A673 (cell line): Measurements from ENCODE around the gene AP4S1. TPM values are rescaled to one million over a fixed set of nuclear protein-coding genes. Genes with fewer than 3 reads are reported as not detected.

Source experiments
- BruUV-seq: library from RNA; stranded (reverse); fragments of 400-500 nt; replicated peaks from 2 replicates; lab custom pipeline; 2021; lab: Mats Ljungman, UMichigan
- CTCF ChIA-PET: fragments of 300-600 bp; sonication (Branson Sonifier 250); formaldehyde crosslinking; loops from one replicate; lab custom pipeline; 2022; ENCODE audit warnings: antibody characterized with exemption; lab: Charles Lee
- POLR2A ChIA-PET: fragments of 300-600 bp; sonication (Branson Sonifier 250); formaldehyde crosslinking; loops from one replicate; lab custom pipeline; 2022; ENCODE audit warnings: antibody characterized with exemption; ENCODE audit not compliant: low non-redundant PET; lab: Charles Lee
- DNase-seq: peaks from one replicate; pipeline ENCODE4 v3.0.0-alpha.2; 2015; ENCODE audit warnings: low spot score
- H3K27ac ChIP-seq: fragments of 200-600 bp; sonication (generic); 2 replicates; pipeline ENCODE4 v1.5.1; 2016; ENCODE audit warnings: mixed run types, low read depth, mild to moderate bottlenecking, mixed read lengths, antibody characterized with exemption, low read length; ENCODE audit not compliant: poor library complexity, severe bottlenecking
- H3K27me3 ChIP-seq: fragments of 200-600 bp; sonication (generic); replicated peaks from 2 replicates; pipeline ENCODE4 v1.6.1; 2017; ENCODE audit warnings: mixed run types, low read depth, mild to moderate bottlenecking, mixed read lengths, antibody characterized with exemption, low read length; ENCODE audit not compliant: insufficient read depth, poor library complexity
- H3K36me3 ChIP-seq: fragments of 200-600 bp; sonication (generic); 2 replicates; pipeline ENCODE4 v1.6.1; 2016; ENCODE audit warnings: mixed run types, mild to moderate bottlenecking, mixed read lengths, antibody characterized with exemption, low read length; ENCODE audit not compliant: insufficient read depth, poor library complexity, severe bottlenecking
- H3K4me1 ChIP-seq: fragments of 200-600 bp; sonication (generic); 2 replicates; pipeline ENCODE4 v1.6.1; 2017; ENCODE audit warnings: mixed run types, mild to moderate bottlenecking, mixed read lengths, antibody characterized with exemption, low read length; ENCODE audit not compliant: insufficient read depth, poor library complexity, severe bottlenecking
- H3K4me3 ChIP-seq: fragments of 200-600 bp; sonication (generic); 2 replicates; pipeline ENCODE4 v1.5.1; 2016; ENCODE audit warnings: low read depth, mixed run types, mild to moderate bottlenecking, mixed read lengths, low read length; ENCODE audit not compliant: poor library complexity, severe bottlenecking
- H3K9me3 ChIP-seq: fragments of 200-600 bp; sonication (generic); 2 replicates; pipeline ENCODE4 v1.6.1; 2016; ENCODE audit warnings: mixed run types, low read depth, mild to moderate bottlenecking, mixed read lengths, antibody characterized with exemption, low read length; ENCODE audit not compliant: poor library complexity, severe bottlenecking
- EZH2 ChIP-seq: fragments of 200-600 bp; sonication (generic); IDR thresholded peaks from 2 replicates; pipeline ENCODE4 v1.6.1; 2017; ENCODE audit warnings: borderline replicate concordance, low read depth, mild to moderate bottlenecking, mixed read lengths, antibody characterized with exemption, low read length; ENCODE audit not compliant: poor library complexity, severe bottlenecking
- intact Hi-C: fragments of 100-400 bp; cut with micrococcal nuclease; formaldehyde crosslinking; loops from one replicate; pipeline ENCODE4 v1.10.0; 2022; ENCODE audit not compliant: unreplicated experiment
- total RNA-seq: library from RNA; stranded (reverse); gene quantifications from 2 replicates; pipeline ENCODE4 v1.2.3, GENCODE V29; 2021
- TF ChIP-seq, protein P1 (sequence below): fragments of 300-800, 200-600 bp; sonication (generic); conservative IDR thresholded peaks from 2 replicates; pipeline ENCODE4 v1.5.1; 2017; ENCODE audit warnings: low read depth, mild to moderate bottlenecking, antibody characterized with exemption, low read length, moderate library complexity, mixed read lengths

Gene AP4S1
- total RNA-seq, 1 experiment from 2014 or later: 8.6 TPM

DNA sequence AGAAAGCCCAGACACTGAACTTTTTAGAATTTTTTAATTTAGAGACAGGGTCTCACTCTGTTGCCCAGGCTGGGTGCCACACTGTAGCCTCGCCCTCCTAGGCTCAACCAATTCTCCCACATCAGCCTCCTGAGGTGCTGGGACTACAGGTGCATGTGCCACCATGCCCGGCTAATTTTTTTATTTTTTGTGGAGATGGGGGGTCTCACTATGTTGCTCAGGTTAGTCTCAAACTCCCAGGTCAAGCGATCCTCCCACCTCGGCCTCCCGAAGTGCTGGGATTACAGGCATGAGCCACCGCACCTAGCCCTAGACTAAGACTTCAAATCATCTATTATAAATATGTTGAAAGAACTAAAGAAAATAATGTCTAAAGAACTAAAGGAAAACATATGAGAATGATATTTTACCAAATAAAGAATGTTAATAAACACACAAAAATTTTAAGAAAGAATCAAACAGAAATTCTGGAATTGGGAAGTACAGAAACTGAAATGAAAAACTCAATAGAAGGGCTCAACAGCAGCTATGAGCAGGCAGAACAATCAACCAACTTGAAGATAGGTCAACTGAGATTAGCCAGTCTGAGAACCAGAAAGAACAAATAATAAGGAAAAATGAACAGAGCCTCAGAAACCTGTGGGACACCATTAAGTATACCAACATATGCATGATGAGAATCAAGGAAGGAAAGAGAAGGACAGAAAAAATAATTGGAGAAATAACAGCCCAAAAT is 26.2 kb upstream of the AP4S1 start:
- no peak overlapping the region for H3K4me3 ChIP-seq
- BruUV-seq: no TSS peak
- no peak for DNase-seq
- no peaks in the 10 kb centered on the region for H3K27me3 ChIP-seq
- intact Hi-C loops: no loop called here
- H3K4me1 ChIP-seq: peaks cover 17% of the 10 kb centered on the region
- ChIA-PET CTCF (no interaction called here), POLR2A (no interaction called here)
- TF ChIP-seq, protein P1, sequence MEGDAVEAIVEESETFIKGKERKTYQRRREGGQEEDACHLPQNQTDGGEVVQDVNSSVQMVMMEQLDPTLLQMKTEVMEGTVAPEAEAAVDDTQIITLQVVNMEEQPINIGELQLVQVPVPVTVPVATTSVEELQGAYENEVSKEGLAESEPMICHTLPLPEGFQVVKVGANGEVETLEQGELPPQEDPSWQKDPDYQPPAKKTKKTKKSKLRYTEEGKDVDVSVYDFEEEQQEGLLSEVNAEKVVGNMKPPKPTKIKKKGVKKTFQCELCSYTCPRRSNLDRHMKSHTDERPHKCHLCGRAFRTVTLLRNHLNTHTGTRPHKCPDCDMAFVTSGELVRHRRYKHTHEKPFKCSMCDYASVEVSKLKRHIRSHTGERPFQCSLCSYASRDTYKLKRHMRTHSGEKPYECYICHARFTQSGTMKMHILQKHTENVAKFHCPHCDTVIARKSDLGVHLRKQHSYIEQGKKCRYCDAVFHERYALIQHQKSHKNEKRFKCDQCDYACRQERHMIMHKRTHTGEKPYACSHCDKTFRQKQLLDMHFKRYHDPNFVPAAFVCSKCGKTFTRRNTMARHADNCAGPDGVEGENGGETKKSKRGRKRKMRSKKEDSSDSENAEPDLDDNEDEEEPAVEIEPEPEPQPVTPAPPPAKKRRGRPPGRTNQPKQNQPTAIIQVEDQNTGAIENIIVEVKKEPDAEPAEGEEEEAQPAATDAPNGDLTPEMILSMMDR: no peak
- no peak for TF ChIP-seq EZH2
- no peak overlapping the region for H3K27ac ChIP-seq
- H3K9me3 ChIP-seq: peaks cover 23% of the 10 kb centered on the region
- no peaks in the 10 kb centered on the region for H3K36me3 ChIP-seq

DNA sequence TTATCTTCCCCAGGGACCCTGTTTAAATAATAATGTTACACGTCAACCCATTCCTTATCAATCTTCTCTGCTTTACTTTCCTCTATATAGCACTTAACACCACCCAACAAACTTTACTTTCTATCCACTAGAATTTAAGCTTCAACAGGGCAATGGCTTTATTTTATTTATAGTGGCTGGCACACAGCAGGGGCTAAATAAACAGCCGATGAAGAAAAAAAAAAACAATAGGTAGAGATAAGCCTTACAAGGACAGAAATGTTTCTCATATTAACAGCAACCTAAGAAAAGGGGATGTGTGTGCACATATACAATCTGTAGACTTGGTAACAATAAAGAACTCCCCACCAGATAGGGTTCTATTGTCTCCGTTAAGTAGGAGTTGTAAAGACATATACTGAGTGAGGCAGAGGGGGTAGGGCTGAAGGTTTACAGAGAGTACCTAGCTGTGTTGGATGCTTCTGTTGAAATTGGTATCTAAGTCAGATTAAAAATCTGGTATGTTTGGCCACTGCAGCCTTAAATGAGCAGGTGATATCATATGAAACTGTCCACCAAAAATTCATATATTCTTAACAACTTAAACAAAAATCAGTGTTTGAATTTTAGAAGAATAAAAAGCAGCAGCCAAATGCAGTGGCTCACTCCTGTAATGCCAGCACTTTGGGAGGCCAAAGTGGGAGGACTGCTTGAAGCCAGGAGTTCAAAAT is 24.7 kb upstream of the AP4S1 start:
- BruUV-seq: no TSS peak
- no peak overlapping the region for H3K4me3 ChIP-seq
- ChIA-PET CTCF (no interaction called here), POLR2A (no interaction called here)
- DNase-seq: no peak
- peaks cover 23% of the 10 kb centered on the region for H3K9me3 ChIP-seq
- H3K4me1 ChIP-seq: peaks cover 4% of the 10 kb centered on the region
- intact Hi-C loops: no loop called here
- H3K27ac ChIP-seq: no peak overlapping the region
- H3K36me3 ChIP-seq: no peaks in the 10 kb centered on the region
- H3K27me3 ChIP-seq: no peaks in the 10 kb centered on the region
- TF ChIP-seq, protein P1: no peak
- TF ChIP-seq EZH2: no peak

DNA sequence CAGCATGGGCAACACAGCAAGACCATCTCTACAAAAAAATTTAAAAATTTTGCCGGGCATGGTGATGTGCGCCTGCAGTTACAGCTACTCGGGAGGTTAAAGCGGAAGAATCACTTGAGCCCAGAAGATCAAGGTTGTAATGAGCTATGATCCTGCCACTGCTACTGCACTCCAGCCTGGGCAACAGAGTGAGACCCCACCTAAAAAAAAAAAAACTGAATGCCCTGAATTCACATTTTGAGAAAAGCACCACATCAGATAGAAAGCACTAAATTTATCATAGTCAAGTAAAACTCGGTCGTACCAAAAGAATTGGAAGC is 24.1 kb upstream of the AP4S1 start:
- peaks cover 23% of the 10 kb centered on the region for H3K9me3 ChIP-seq
- no peaks in the 10 kb centered on the region for H3K27me3 ChIP-seq
- H3K4me3 ChIP-seq: no peak overlapping the region
- intact Hi-C loops: no loop called here
- no peaks in the 10 kb centered on the region for H3K4me1 ChIP-seq
- DNase-seq: no peak
- no peak for TF ChIP-seq EZH2
- TF ChIP-seq, protein P1: no peak
- no peak overlapping the region for H3K27ac ChIP-seq
- BruUV-seq: no TSS peak
- ChIA-PET CTCF (no interaction called here), POLR2A (no interaction called here)
- no peaks in the 10 kb centered on the region for H3K36me3 ChIP-seq
